T-helper 22 cell (primary cell): ENCODE results near the gene LMF1.
A peak's percentile ranks its signal among the peaks of the same experiment; 100 is the strongest.

ENCODE experiments used
- DNase-seq: peaks from one replicate; pipeline ENCODE4 v3.0.0-alpha.2; 2020; ENCODE audit warnings: low read depth

Gene LMF1

DNA sequence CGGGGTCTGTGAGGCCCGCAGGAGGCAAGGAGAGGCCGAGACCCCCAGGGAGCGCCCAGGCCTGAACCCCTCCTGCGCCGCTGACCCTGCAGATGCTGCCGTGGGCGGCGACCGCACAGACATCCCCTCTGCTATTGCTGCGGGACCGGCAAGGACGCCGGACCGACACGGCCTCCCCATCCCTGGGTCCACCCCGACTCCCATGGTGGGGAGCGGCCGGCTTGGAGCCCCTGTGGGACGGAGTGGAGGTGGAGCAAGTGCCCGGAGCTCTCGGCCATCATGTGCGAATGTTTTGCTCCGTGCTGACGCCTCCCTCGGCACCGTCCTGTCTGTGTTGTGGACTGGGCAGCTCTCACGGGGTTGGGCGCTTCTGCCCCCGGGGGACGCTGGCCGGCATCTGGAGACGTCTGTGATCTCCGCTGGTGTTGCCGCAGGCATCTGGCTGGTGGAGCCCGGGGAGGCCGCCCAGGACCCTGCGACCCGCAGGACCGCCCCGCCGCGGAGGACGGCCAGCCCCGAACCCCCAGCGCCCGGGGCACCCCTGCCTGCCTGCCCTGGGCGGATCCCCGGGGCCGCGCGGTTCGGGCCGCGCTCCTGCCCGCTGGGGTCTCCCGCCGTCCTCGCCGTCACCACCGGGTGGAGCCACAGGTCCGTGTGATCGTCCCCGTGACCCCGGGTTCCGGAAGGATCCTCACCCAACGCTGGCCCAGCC, 157.4 kb downstream of the LMF1 start:
- DNase-seq: no peak

DNA sequence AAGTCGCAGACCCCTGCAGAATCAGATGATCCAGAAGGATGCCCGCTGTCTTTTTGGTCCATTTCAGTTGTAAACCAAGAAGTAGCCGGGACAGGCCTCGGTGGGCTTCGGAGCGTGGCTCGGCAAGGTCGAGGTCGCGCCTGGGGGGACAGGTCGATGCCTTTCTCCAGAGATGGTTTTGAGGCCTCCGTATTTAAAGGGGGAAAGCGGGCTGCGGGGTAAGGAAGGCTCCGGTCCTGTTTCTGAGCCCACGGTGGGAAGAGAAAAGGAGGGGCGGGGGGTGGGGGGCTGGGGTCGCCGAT, 162.7 kb downstream of the LMF1 start:
- no peak for DNase-seq

DNA sequence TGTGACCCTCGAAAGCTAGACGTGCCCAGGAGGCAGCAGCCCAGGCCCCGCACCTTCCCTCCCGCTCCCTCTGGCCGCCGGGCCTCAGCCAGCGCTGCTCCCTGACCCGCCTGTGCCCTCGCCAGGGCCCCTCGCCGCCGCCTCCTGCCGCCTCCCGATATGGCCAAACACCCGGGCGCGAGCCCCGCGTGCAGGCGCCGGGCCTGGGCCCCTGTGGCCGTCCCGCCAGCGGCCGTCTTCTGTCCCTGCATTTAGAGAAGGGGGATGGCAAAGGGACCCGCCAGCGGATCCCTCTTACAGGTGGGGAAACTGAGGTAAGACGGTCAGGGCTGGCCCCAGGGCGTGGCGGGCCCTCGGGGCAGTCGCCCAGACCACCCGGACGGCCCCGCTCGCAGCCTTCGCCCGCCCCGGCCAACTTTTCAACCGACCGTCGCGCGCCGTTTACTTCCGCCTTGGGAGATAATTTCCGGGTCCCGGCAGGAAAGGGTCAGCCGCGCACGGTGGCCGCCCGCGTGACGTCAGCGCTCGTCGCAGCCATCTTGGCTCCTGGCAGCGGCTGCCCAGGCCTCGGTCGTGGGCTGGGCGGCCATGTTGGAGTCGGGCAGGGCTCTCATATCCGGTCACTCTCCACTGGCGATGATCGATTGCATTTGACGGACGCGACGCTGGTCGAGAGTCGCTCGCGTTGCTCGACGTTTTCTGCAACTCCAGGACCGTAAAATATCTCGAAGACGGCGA, 163.3 kb downstream of the LMF1 start:
- peak; percentile 65 for DNase-seq

DNA sequence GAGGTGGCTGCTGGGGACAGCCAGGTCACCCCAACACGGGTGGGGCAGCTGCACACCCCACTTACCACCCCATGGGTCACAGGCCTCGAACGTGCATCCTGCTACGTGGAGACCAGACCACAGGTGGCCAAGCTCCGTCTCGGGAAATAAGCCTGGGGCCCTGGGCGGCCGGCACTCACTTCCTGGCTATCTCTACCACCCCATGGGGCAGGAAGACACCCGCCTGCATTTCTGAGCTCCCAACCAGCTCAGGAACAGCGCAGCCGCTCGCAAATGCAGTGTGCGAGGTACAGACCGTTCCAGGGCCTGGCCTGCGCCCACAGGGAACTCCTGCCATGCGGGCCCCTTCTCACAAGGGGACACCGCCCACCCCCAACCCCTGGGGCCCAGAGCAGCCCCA, 165.3 kb downstream of the LMF1 start:
- no peak for DNase-seq

DNA sequence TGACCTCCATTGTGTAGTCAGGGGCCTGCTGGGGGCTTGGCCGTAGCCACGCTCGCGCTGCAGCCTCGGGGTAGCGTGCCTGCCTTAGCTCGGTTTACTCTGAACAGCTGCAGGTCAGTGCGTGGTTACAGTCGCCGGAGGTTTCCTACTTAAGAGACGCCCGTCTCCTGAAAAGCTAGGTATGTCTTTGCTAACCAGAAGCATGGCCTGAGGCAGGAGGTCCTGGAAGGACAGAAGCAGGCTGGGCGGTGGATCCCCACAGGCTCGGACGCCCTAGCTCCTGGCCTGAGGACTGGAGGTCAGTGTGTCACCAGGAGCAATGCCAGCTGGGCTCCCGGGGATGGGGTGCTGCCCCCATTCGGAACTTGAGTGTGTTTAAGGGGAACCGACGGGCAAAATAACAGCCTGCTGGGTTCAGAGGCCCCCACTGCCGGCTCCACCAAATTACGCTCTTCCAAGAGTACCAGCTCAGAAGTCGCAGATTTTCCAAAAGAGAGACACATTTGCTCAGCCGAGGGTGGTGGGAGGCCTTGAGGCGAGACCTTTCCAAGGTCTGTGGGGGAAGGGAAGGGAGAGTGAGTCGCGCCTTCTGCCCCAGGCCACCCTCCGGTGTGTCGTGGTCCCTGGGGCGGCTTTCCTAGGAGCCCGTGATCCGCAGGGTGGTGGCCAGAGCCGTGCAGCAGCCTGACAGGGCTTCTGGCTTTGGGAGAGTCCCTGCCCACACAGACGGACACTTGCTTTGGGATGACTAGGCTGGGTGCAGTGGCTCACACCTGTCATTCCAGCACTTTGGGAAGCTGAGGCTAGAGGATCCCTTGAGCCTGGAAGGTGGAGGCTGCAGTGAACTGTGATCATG, 166.4 kb downstream of the LMF1 start:
- no peak for DNase-seq

- DNase-seq: no peak
Measured at GRCh38 chr16:803754-804080, 167.1 kb downstream of the LMF1 start.
